Naive thymus-derived CD4-positive, alpha-beta T cell (primary cell): ENCODE measurements around the gene TBC1D16. TPM values are rescaled to one million over a fixed set of nuclear protein-coding genes. Genes with fewer than 3 reads are reported as not detected.

Experiments
- ATAC-seq: fragments of 150-1000 bp; cut with Tn5 transposase; 2 replicates; pipeline ENCODE4 v1.10.0; 2021; ENCODE audit warnings: mild to moderate bottlenecking, moderate library complexity
- CTCF ChIA-PET: fragments of 350-600 bp; sonication (Branson Sonifier 250); formaldehyde crosslinking; loops from one replicate; lab custom pipeline; 2021; ENCODE audit warnings: antibody characterized with exemption; lab: Charles Lee
- POLR2A ChIA-PET: fragments of 350-600 bp; sonication (Branson Sonifier 250); formaldehyde crosslinking; loops from one replicate; lab custom pipeline; 2021; ENCODE audit warnings: antibody characterized with exemption, inconsistent platforms; lab: Charles Lee
- DNase-seq, 9 donors: peaks; one replicate each; pipeline versions ENCODE4 v3.0.0 to v3.0.0-alpha.2; 2020 to 2022; ENCODE audit warnings: mixed read lengths in 1 of 9
- H3K27ac ChIP-seq: one replicate; pipeline ENCODE4 v1.7.0; 2013; ENCODE audit warnings: mild to moderate bottlenecking, low read depth, low read length, moderate library complexity
- H3K27me3 ChIP-seq, 2 donors: one replicate each; pipeline ENCODE4 v1.7.0; 2013; ENCODE audit warnings: low read length in 2 of 2, mild to moderate bottlenecking in 2 of 2, moderate library complexity in 2 of 2; ENCODE audit not compliant: control insufficient read depth in 2 of 2, insufficient read depth in 2 of 2
- H3K36me3 ChIP-seq, 3 experiments: 1 replicate in 2 of 3; 2 replicates in 1 of 3; pipeline ENCODE4 v1.7.0; 2013; ENCODE audit warnings: low read length in 3 of 3, mild to moderate bottlenecking in 3 of 3, moderate library complexity in 1 of 3; ENCODE audit not compliant: insufficient read depth in 3 of 3, control insufficient read depth in 2 of 3
- H3K4me1 ChIP-seq, 2 donors: one replicate each; pipeline ENCODE4 v1.7.0; 2013; ENCODE audit warnings: low read length in 2 of 2, mild to moderate bottlenecking in 2 of 2, moderate library complexity in 1 of 2; ENCODE audit not compliant: control insufficient read depth in 2 of 2, insufficient read depth in 2 of 2
- H3K4me3 ChIP-seq: 2 replicates; pipeline ENCODE4 v1.7.0; 2013; ENCODE audit warnings: mild to moderate bottlenecking, low read length
- H3K9me3 ChIP-seq, 3 experiments: 1 replicate in 2 of 3; 2 replicates in 1 of 3; pipeline ENCODE4 v1.7.0; 2013; ENCODE audit warnings: low read length in 3 of 3; ENCODE audit not compliant: control insufficient read depth in 2 of 3
- H3K27ac Mint-ChIP-seq, 9 donors: one replicate each; pipeline ENCODE4 v1.8.0; 2020 to 2022; ENCODE audit warnings: mixed read lengths in 9 of 9, mild to moderate bottlenecking in 8 of 9, moderate library complexity in 5 of 9, inconsistent platforms in 2 of 9
- H3K27me3 Mint-ChIP-seq, 5 donors: one replicate each; pipeline ENCODE4 v1.8.0; 2021 to 2022; ENCODE audit warnings: mixed read lengths in 5 of 5, mild to moderate bottlenecking in 1 of 5
- H3K36me3 Mint-ChIP-seq, 5 donors: one replicate each; pipeline ENCODE4 v1.8.0; 2020 to 2022; ENCODE audit warnings: mixed read lengths in 5 of 5, mild to moderate bottlenecking in 3 of 5, inconsistent platforms in 1 of 5
- H3K4me1 Mint-ChIP-seq, 7 donors: one replicate each; pipeline ENCODE4 v1.8.0; 2020 to 2022; ENCODE audit warnings: mixed read lengths in 7 of 7, mild to moderate bottlenecking in 3 of 7, inconsistent platforms in 1 of 7
- H3K4me3 Mint-ChIP-seq, 10 donors: one replicate each; pipeline ENCODE4 v1.8.0; 2020 to 2022; ENCODE audit warnings: mild to moderate bottlenecking in 10 of 10, mixed read lengths in 10 of 10, moderate library complexity in 6 of 10, inconsistent platforms in 2 of 10
- H3K9me3 Mint-ChIP-seq, 11 donors: one replicate each; pipeline ENCODE4 v1.8.0; 2020 to 2022; ENCODE audit warnings: mixed read lengths in 11 of 11, mild to moderate bottlenecking in 4 of 11, inconsistent platforms in 1 of 11, moderate library complexity in 1 of 11
- intact Hi-C, 2 donors: fragments of 100-400 bp; cut with micrococcal nuclease; formaldehyde crosslinking; loops; one replicate each; pipeline ENCODE4 v1.15.1; 2023
- polyA plus RNA-seq, 2 donors: library from polyadenylated mRNA; unstranded; fragments of 300-500 nt; fragmentation: Illumina TruSeq; gene quantifications; one replicate each; pipeline ENCODE4 v1.2.3, GENCODE V29; 2021
- total RNA-seq, 6 experiments: library from RNA in 5 of 6; stranded (reverse) in 5 of 6; gene quantifications; 1 replicate in 5 of 6; 2 replicates in 1 of 6; pipeline ENCODE4 v1.2.3 and lab custom pipeline; 2021 to 2026

TBC1D16 gene
- total and polyA plus RNA-seq, 7 experiments from 2014 or later = 0.44 to 2.5 (median 1.2) TPM

GRCh38 chr17:79928502-79929256, 107.0 kb downstream of the TBC1D16 start:
- Mint-ChIP-seq H3K27ac (peak overlapping the region in 2 of 9 donors; percentile 19 to 55), H3K27me3 (peaks cover 4 to 48% (median 23%) of the 10 kb centered on the region in 5 donors), H3K4me3 (peak overlapping the region in 2 of 10 donors; percentile 14 to 35), H3K36me3 (no peaks in the 10 kb centered on the region), H3K9me3 (no peaks in the 10 kb centered on the region), H3K4me1 (peaks cover 7 to 18% (median 13%) of the 10 kb centered on the region in 7 donors)
- H3K4me3 ChIP-seq = no peak overlapping the region
- H3K9me3 ChIP-seq = no peaks in the 10 kb centered on the region
- no peak overlapping the region for H3K27ac ChIP-seq
- intact Hi-C loops = loop anchor here in 1 of 2 donors (10.0 kb wide), 1 partner anchor 184 kb away; no protein-coding TSS in a partner anchor
- POLR2A ChIA-PET = no interaction called here
- H3K27me3 ChIP-seq = peaks cover 0 to 5% of the 10 kb centered on the region in 2 donors
- no peaks in the 10 kb centered on the region for H3K36me3 ChIP-seq
- DNase-seq (no peak), ATAC-seq (no peak)
- CTCF ChIA-PET = no interaction called here
- H3K4me1 ChIP-seq = peaks cover 0 to 3% of the 10 kb centered on the region in 2 donors

- H3K4me1 ChIP-seq = no peaks in the 10 kb centered on the region
- H3K27me3 Mint-ChIP-seq = peaks cover 4 to 41% (median 19%) of the 10 kb centered on the region in 5 donors
- DNase-seq (no peak), ATAC-seq (no peak)
- H3K27me3 ChIP-seq = peaks cover 0 to 5% of the 10 kb centered on the region in 2 donors
- no peak overlapping the region for H3K4me3 ChIP-seq
- ChIA-PET CTCF (no interaction called here), POLR2A (no interaction called here)
- H3K27ac Mint-ChIP-seq = no peak overlapping the region
- intact Hi-C loops = loop anchor here in 1 of 2 donors (10.0 kb wide), 1 partner anchor 183 kb away; no protein-coding TSS in a partner anchor
- no peaks in the 10 kb centered on the region for H3K36me3 ChIP-seq
- no peaks in the 10 kb centered on the region for H3K9me3 ChIP-seq
- H3K9me3 Mint-ChIP-seq = no peaks in the 10 kb centered on the region
- H3K36me3 Mint-ChIP-seq = no peaks in the 10 kb centered on the region
- peaks cover 0 to 14% (median 12%) of the 10 kb centered on the region in 7 donors for H3K4me1 Mint-ChIP-seq
- peak overlapping the region in 6 of 10 donors; percentile 21 to 63 (median 30) for H3K4me3 Mint-ChIP-seq
- H3K27ac ChIP-seq = no peak overlapping the region
Measured at GRCh38 chr17:79927688-79928501, 107.8 kb downstream of the TBC1D16 start.

GRCh38 chr17:79927136-79927661, 108.5 kb downstream of the TBC1D16 start:
- intact Hi-C loops = loop anchor here in 1 of 2 donors (10.0 kb wide), 1 partner anchor 182 kb away; no protein-coding TSS in a partner anchor
- H3K4me3 Mint-ChIP-seq = peak overlapping the region in 6 of 10 donors; percentile 21 to 63 (median 30)
- H3K4me1 Mint-ChIP-seq = peaks cover 0 to 13% (median 11%) of the 10 kb centered on the region in 7 donors
- ATAC-seq = peak; percentile 44
- H3K9me3 ChIP-seq = no peaks in the 10 kb centered on the region
- CTCF ChIA-PET = no interaction called here
- H3K36me3 ChIP-seq = no peaks in the 10 kb centered on the region
- no peak overlapping the region for H3K4me3 ChIP-seq
- peaks cover under 1 to 34% (median 12%) of the 10 kb centered on the region in 5 donors for H3K27me3 Mint-ChIP-seq
- no peak overlapping the region for H3K27ac ChIP-seq
- H3K27ac Mint-ChIP-seq = no peak overlapping the region
- DNase-seq = peak in 5 of 9 donors; percentile 19 to 49 (median 22)
- POLR2A ChIA-PET = no interaction called here
- peaks cover 0 to 5% of the 10 kb centered on the region in 2 donors for H3K27me3 ChIP-seq
- H3K4me1 ChIP-seq = no peaks in the 10 kb centered on the region
- H3K9me3 Mint-ChIP-seq = no peaks in the 10 kb centered on the region
- no peaks in the 10 kb centered on the region for H3K36me3 Mint-ChIP-seq

- Histone ChIP-seq H3K4me1 (no peaks in the 10 kb centered on the region), H3K27ac (no peak overlapping the region), H3K27me3 (peaks cover 0 to 5% of the 10 kb centered on the region in 2 donors), H3K36me3 (no peaks in the 10 kb centered on the region), H3K9me3 (no peaks in the 10 kb centered on the region), H3K4me3 (no peak overlapping the region)
- Mint-ChIP-seq H3K4me3 (peak overlapping the region in 1 of 10 donors; percentile 22), H3K27me3 (peaks cover 0 to 31% (median 11%) of the 10 kb centered on the region in 5 donors), H3K27ac (no peak overlapping the region), H3K4me1 (peaks cover 0 to 13% (median 11%) of the 10 kb centered on the region in 7 donors), H3K9me3 (no peaks in the 10 kb centered on the region), H3K36me3 (no peaks in the 10 kb centered on the region)
- intact Hi-C loops = loop anchor here in 1 of 2 donors (10.0 kb wide), 1 partner anchor 182 kb away; no protein-coding TSS in a partner anchor
- ChIA-PET CTCF (no interaction called here), POLR2A (no interaction called here)
- DNase-seq = no peak
- ATAC-seq = no peak
Measured at GRCh38 chr17:79926605-79927135, 109.0 kb downstream of the TBC1D16 start.

- no peaks in the 10 kb centered on the region for H3K36me3 Mint-ChIP-seq
- ATAC-seq = no peak
- H3K9me3 ChIP-seq = no peaks in the 10 kb centered on the region
- H3K27ac Mint-ChIP-seq = no peak overlapping the region
- intact Hi-C loops = loop anchor here in 1 of 2 donors (10.0 kb wide), 1 partner anchor 181 kb away; no protein-coding TSS in a partner anchor
- H3K4me1 ChIP-seq = no peaks in the 10 kb centered on the region
- no peak overlapping the region for H3K27ac ChIP-seq
- peaks cover 0 to 5% of the 10 kb centered on the region in 2 donors for H3K27me3 ChIP-seq
- H3K4me1 Mint-ChIP-seq = peaks cover 0 to 13% (median 11%) of the 10 kb centered on the region in 7 donors
- DNase-seq = no peak
- peaks cover 0 to 26% (median 11%) of the 10 kb centered on the region in 5 donors for H3K27me3 Mint-ChIP-seq
- ChIA-PET POLR2A (no interaction called here), CTCF (no interaction called here)
- no peaks in the 10 kb centered on the region for H3K9me3 Mint-ChIP-seq
- no peaks in the 10 kb centered on the region for H3K36me3 ChIP-seq
- no peak overlapping the region for H3K4me3 ChIP-seq
- peak overlapping the region in 1 of 10 donors; percentile 6 for H3K4me3 Mint-ChIP-seq
Measured at GRCh38 chr17:79926142-79926604, 109.5 kb downstream of the TBC1D16 start.
